TTC549 (cell line): ENCODE measurements around the gene CFAP97.
"Not testable (repeated sequence)": the region's sequence is repeated elsewhere in the genome, so short reads cannot be mapped to it uniquely, and the experiment has no call there.

Source experiments
- FAIRE-seq: peaks from 2 replicates; lab custom pipeline; 2012; peaks lifted over from hg19 to GRCh38; lab: Jason Lieb, UNC

CFAP97 gene

GRCh38 chr4:185198189-185198588, 5.6 kb downstream of the CFAP97 start:
- not testable (repeated sequence) for FAIRE-seq

- FAIRE-seq = no peak
Observed at GRCh38 chr4:185196437-185196836, 7.4 kb downstream of the CFAP97 start.

- FAIRE-seq = no peak
Observed at GRCh38 chr4:185194924-185195888, 8.6 kb downstream of the CFAP97 start.

GRCh38 chr4:185192059-185192458, 11.7 kb downstream of the CFAP97 start:
- FAIRE-seq = no peak

- FAIRE-seq = no peak
Observed at GRCh38 chr4:185190306-185190856, 13.4 kb downstream of the CFAP97 start.

- no peak for FAIRE-seq
Observed at GRCh38 chr4:185189606-185190305, 14.0 kb downstream of the CFAP97 start.

- no peak for FAIRE-seq
Observed at GRCh38 chr4:185186769-185187168, 17.0 kb downstream of the CFAP97 start.

GRCh38 chr4:185183622-185184281, 20.0 kb downstream of the CFAP97 start:
- FAIRE-seq = peak; percentile 95

GRCh38 chr4:185182239-185182638, 21.6 kb downstream of the CFAP97 start:
- FAIRE-seq = no peak

GRCh38 chr4:185179488-185179887, 24.3 kb downstream of the CFAP97 start:
- FAIRE-seq = no peak

GRCh38 chr4:185171373-185172071, 32.3 kb downstream of the CFAP97 start:
- FAIRE-seq = no peak

- no peak for FAIRE-seq
Observed at GRCh38 chr4:185167234-185167633, 36.6 kb downstream of the CFAP97 start.

GRCh38 chr4:185165605-185166063, 38.2 kb downstream of the CFAP97 start:
- no peak for FAIRE-seq

- no peak for FAIRE-seq
Observed at GRCh38 chr4:185151296-185151695, 52.5 kb downstream of the CFAP97 start.

GRCh38 chr4:185149392-185149791, 54.4 kb downstream of the CFAP97 start:
- FAIRE-seq = no peak

GRCh38 chr4:185145572-185145971, 58.2 kb downstream of the CFAP97 start:
- no peak for FAIRE-seq

GRCh38 chr4:185144601-185145240, 59.1 kb downstream of the CFAP97 start:
- no peak for FAIRE-seq

GRCh38 chr4:185143601-185143969, 60.2 kb downstream of the CFAP97 start:
- no peak for FAIRE-seq

GRCh38 chr4:185142912-185143600, 60.7 kb downstream of the CFAP97 start, which contains the start of gene SLC25A4:
Gene SLC25A4 (plus strand): TSS chr4:185143266. CDS start chr4:185143373, 107 bp downstream.
- no peak for FAIRE-seq

GRCh38 chr4:185142564-185142911, 61.3 kb downstream of the CFAP97 start:
- no peak for FAIRE-seq

GRCh38 chr4:185141777-185142176, 62.0 kb downstream of the CFAP97 start:
- FAIRE-seq = no peak
